Neural cell (in vitro differentiated cells): ENCODE results near the gene CPPED1. TPM values are rescaled to one million over a fixed set of nuclear protein-coding genes. Genes with fewer than 3 reads are reported as not detected.

ENCODE experiments used
- H2AFZ ChIP-seq: fragments of 200-600, 300-800 bp; sonication (generic), shearing (Covaris generic); 2 replicates; pipeline ENCODE4 v1.6.0; 2014; ENCODE audit warnings: low read depth, mild to moderate bottlenecking, antibody characterized with exemption, low read length, moderate library complexity
- H3F3A ChIP-seq: fragments of 200-600 bp; shearing (Covaris generic); 2 replicates; pipeline ENCODE4 v1.6.1; 2016; ENCODE audit warnings: mild to moderate bottlenecking, moderate library complexity, mixed read lengths, antibody characterized with exemption, low read length; ENCODE audit not compliant: insufficient read depth, poor library complexity, severe bottlenecking
- H3K27ac ChIP-seq: fragments of 200-600, 300-800 bp; sonication (generic), shearing (Covaris generic); 2 replicates; pipeline ENCODE4 v1.5.1; 2014; ENCODE audit warnings: mild to moderate bottlenecking, low read length, moderate library complexity
- H3K27me3 ChIP-seq: fragments of 300-800, 200-600 bp; sonication (generic), shearing (Covaris generic); 2 replicates; pipeline ENCODE4 v1.6.0; 2014; ENCODE audit warnings: mild to moderate bottlenecking, low read depth, low read length, moderate library complexity; ENCODE audit not compliant: insufficient read depth
- H3K36me3 ChIP-seq: fragments of 300-800, 200-600 bp; sonication (generic), shearing (Covaris generic); 2 replicates; pipeline ENCODE4 v1.5.1; 2014; ENCODE audit warnings: mild to moderate bottlenecking, antibody characterized with exemption, low read length, moderate library complexity; ENCODE audit not compliant: insufficient read depth
- H3K4me2 ChIP-seq: fragments of 300-800, 200-600 bp; sonication (generic), shearing (Covaris generic); 2 replicates; pipeline ENCODE4 v1.6.0; 2014; ENCODE audit warnings: mild to moderate bottlenecking, low read length
- H3K4me3 ChIP-seq: fragments of 300-800, 200-600 bp; sonication (generic), shearing (Covaris generic); 2 replicates; pipeline ENCODE4 v1.5.1; 2014; ENCODE audit warnings: mild to moderate bottlenecking, low read length, moderate library complexity
- H3K79me2 ChIP-seq: fragments of 200-600 bp; shearing (Covaris generic); replicated peaks from 2 replicates; pipeline ENCODE4 v1.6.0; 2014; ENCODE audit warnings: mild to moderate bottlenecking, low read length, moderate library complexity; ENCODE audit not compliant: insufficient read depth
- H3K9ac ChIP-seq: fragments of 300-800, 200-600 bp; sonication (generic), shearing (Covaris generic); 2 replicates; pipeline ENCODE4 v1.6.1; 2016; ENCODE audit warnings: mild to moderate bottlenecking, low read length, mixed read lengths
- H3K9me2 ChIP-seq: fragments of 200-600 bp; shearing (Covaris generic); 2 replicates; pipeline ENCODE4 v1.6.1; 2016; ENCODE audit warnings: mild to moderate bottlenecking, low read length, mixed read lengths; ENCODE audit not compliant: insufficient read depth
- H3K9me3 ChIP-seq: fragments of 200-600, 300-800 bp; sonication (generic), shearing (Covaris generic); 2 replicates; pipeline ENCODE4 v1.6.1; 2016; ENCODE audit warnings: mild to moderate bottlenecking, mixed run types, low read length, moderate library complexity, mixed read lengths
- H4K20me1 ChIP-seq: fragments of 200-600 bp; shearing (Covaris generic); 2 replicates; pipeline ENCODE4 v1.6.1; 2016; ENCODE audit warnings: mild to moderate bottlenecking, mixed run types; ENCODE audit not compliant: insufficient read depth
- EP300 ChIP-seq: fragments of 450-650 bp; conservative IDR thresholded peaks from 2 replicates; pipeline ENCODE4 v1.6.1; 2014; ENCODE audit warnings: antibody characterized with exemption, mild to moderate bottlenecking, moderate library complexity; ENCODE audit not compliant: poor library complexity, severe bottlenecking
- EZH2 ChIP-seq: fragments of 200-600, 300-800 bp; shearing (Covaris generic), sonication (generic); IDR thresholded peaks from 2 replicates; pipeline ENCODE4 v1.6.1; 2014; ENCODE audit warnings: antibody characterized with exemption, low read length, borderline replicate concordance, mild to moderate bottlenecking; ENCODE audit not compliant: insufficient read depth, poor library complexity, severe bottlenecking
- MXI1 ChIP-seq: fragments of 450-650 bp; conservative IDR thresholded peaks from 2 replicates; pipeline ENCODE4 v1.6.1; 2014; ENCODE audit warnings: antibody characterized with exemption, mild to moderate bottlenecking; ENCODE audit not compliant: poor library complexity, severe bottlenecking
- POLR2AphosphoS5 ChIP-seq: IDR thresholded peaks from 2 replicates; pipeline ENCODE4 v1.6.1; 2012
- RAD21 ChIP-seq: fragments of 450-650 bp; conservative IDR thresholded peaks from 2 replicates; pipeline ENCODE4 v1.6.1; 2014; ENCODE audit warnings: antibody characterized with exemption, mild to moderate bottlenecking, moderate library complexity
- REST ChIP-seq: IDR thresholded peaks from 2 replicates; pipeline ENCODE4 v1.6.1; 2012; ENCODE audit warnings: borderline replicate concordance
- SMC3 ChIP-seq: fragments of 450-650 bp; conservative IDR thresholded peaks from 2 replicates; pipeline ENCODE4 v1.6.1; 2014; ENCODE audit warnings: antibody characterized with exemption, mild to moderate bottlenecking, moderate library complexity; ENCODE audit not compliant: poor library complexity
- TAF1 ChIP-seq: IDR thresholded peaks from 2 replicates; pipeline ENCODE4 v1.6.1; 2012; ENCODE audit warnings: low read depth
- polyA plus RNA-seq: library from polyadenylated mRNA; depleted of rRNA; stranded (reverse); fragments of >200 nt; gene quantifications from 2 replicates; pipeline ENCODE4 v1.2.3, GENCODE V29; 2014
- TF ChIP-seq, protein P1 (sequence below): fragments of 450-650 bp; IDR thresholded peaks from 2 replicates; pipeline ENCODE4 v1.5.1; 2014; ENCODE audit warnings: antibody characterized with exemption, mild to moderate bottlenecking, moderate library complexity; ENCODE audit not compliant: poor library complexity, severe bottlenecking

CPPED1 gene
- polyA plus RNA-seq, 1 donor from 2014 or later, result 2.5 TPM

DNA sequence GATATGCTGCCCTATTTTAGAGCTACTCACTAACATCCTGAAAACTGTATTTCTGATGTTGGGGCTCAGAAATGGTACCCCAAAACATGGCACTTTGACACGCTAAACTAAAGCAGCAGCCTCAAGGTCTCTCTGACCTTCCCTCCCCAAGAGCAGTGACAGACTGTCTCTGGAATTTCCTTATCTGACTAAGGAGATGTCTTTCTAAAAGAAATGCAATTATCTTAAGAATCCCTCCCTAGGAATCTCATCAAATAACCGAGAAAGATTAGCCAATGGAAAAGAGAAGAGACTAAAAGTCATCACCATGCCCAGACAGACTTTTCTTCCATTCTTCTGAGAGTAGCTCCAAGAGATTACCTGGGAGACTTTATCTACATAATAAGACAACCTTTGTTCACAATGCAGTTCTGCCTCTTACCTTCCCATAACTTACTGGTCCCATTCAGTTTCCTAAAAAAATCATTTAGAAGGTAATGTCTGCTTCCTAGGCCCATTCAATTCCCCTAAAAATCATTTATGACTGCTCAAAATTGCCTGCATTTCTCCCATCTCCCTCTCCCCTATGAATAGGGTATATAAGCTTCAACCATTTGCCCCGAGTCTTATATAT lies 123.9 kb downstream of the CPPED1 start:
- Histone ChIP-seq H3K36me3 (no peaks in the 10 kb centered on the region), H3K4me2 (no peak overlapping the region), H4K20me1 (no peaks in the 10 kb centered on the region), H3K9me3 (no peaks in the 10 kb centered on the region), H3K9me2 (no peaks in the 10 kb centered on the region), H2AFZ (no peak overlapping the region), H3K27ac (no peak overlapping the region), H3K4me3 (no peak overlapping the region), H3K79me2 (no peaks in the 10 kb centered on the region), H3K27me3 (no peaks in the 10 kb centered on the region), H3K9ac (no peak overlapping the region), H3F3A (no peaks in the 10 kb centered on the region)
- TF ChIP-seq POLR2AphosphoS5, result no peak

- H3K9ac ChIP-seq, result no peak overlapping the region
- no peaks in the 10 kb centered on the region for H3K27me3 ChIP-seq
- TF ChIP-seq RAD21 (no peak), POLR2AphosphoS5 (no peak), SMC3 (no peak)
- H3K27ac ChIP-seq, result no peak overlapping the region
- H3K4me3 ChIP-seq, result no peak overlapping the region
- no peak overlapping the region for H2AFZ ChIP-seq
- H4K20me1 ChIP-seq, result no peaks in the 10 kb centered on the region
- no peaks in the 10 kb centered on the region for H3K79me2 ChIP-seq
- no peaks in the 10 kb centered on the region for H3K36me3 ChIP-seq
- H3K4me2 ChIP-seq, result no peak overlapping the region
- no peaks in the 10 kb centered on the region for H3K9me2 ChIP-seq
- H3K9me3 ChIP-seq, result no peaks in the 10 kb centered on the region
- no peaks in the 10 kb centered on the region for H3F3A ChIP-seq
Observed at GRCh38 chr16:12678983-12679382, 124.7 kb downstream of the CPPED1 start.

DNA sequence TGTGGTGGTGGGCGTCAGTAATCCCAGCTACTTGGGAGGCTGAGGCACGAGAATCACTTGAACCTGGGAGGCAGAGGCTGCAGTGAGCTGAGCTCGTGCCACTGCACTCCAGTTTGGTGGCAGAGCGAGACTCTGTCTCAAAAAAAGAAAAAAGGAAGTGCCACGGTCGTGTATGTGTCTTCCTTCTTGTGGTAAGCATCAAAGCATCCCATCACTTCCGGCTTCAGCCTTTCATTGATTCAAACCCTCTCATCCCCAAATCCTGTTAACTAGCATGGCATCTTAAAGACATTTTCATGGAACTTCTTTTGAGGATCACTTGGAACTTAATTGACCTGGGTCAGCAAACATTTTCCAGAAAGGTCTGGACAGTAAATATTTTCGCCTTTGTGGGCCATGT lies 126.2 kb downstream of the CPPED1 start:
- Histone ChIP-seq H3K79me2 (no peaks in the 10 kb centered on the region), H3K36me3 (no peaks in the 10 kb centered on the region), H3K4me3 (no peak overlapping the region), H3K9me3 (no peaks in the 10 kb centered on the region), H2AFZ (no peak overlapping the region), H3K27me3 (no peaks in the 10 kb centered on the region), H3K4me2 (no peak overlapping the region), H3K9ac (no peak overlapping the region), H3K27ac (no peak overlapping the region), H3F3A (no peaks in the 10 kb centered on the region), H3K9me2 (no peaks in the 10 kb centered on the region), H4K20me1 (no peaks in the 10 kb centered on the region)
- TF ChIP-seq REST (no peak), MXI1 (no peak), EP300 (no peak), RAD21 (no peak), TAF1 (no peak), SMC3 (no peak), POLR2AphosphoS5 (no peak), EZH2 (no peak)
- TF ChIP-seq, protein P1, sequence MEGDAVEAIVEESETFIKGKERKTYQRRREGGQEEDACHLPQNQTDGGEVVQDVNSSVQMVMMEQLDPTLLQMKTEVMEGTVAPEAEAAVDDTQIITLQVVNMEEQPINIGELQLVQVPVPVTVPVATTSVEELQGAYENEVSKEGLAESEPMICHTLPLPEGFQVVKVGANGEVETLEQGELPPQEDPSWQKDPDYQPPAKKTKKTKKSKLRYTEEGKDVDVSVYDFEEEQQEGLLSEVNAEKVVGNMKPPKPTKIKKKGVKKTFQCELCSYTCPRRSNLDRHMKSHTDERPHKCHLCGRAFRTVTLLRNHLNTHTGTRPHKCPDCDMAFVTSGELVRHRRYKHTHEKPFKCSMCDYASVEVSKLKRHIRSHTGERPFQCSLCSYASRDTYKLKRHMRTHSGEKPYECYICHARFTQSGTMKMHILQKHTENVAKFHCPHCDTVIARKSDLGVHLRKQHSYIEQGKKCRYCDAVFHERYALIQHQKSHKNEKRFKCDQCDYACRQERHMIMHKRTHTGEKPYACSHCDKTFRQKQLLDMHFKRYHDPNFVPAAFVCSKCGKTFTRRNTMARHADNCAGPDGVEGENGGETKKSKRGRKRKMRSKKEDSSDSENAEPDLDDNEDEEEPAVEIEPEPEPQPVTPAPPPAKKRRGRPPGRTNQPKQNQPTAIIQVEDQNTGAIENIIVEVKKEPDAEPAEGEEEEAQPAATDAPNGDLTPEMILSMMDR, result no peak
